ENCODE data around the gene RASL10B.
"Not testable (repeated sequence)": the region's sequence is repeated elsewhere in the genome, so short reads cannot be mapped to it uniquely, and the experiment has no call there.

RASL10B gene

GRCh38 chr17:35747540-35748017 lies 16.1 kb downstream of the RASL10B start:
- H3K36me3 ChIP-seq, result no peaks in the 10 kb centered on the region
- peaks cover 65% of the 10 kb centered on the region for H3K27me3 ChIP-seq
- no peak overlapping the region for H3K27ac ChIP-seq
- H3K9me3 ChIP-seq, result no peaks in the 10 kb centered on the region
- peak; percentile 30 for TF ChIP-seq CTCF (IDR thresholded peaks at IDR 0.05)
- H3K4me3 ChIP-seq (ENCODE audit: low read depth in 1 of 2, low read length in 1 of 2), result no peak overlapping the region
- H3K4me1 ChIP-seq (ENCODE audit: control insufficient read depth in 1 of 2, insufficient read depth in 1 of 2, low read depth in 1 of 2, low read length in 1 of 2), result no peaks in the 10 kb centered on the region

GRCh38 chr17:35748341-35748841 lies 17.0 kb downstream of the RASL10B start:
- H3K9me3 ChIP-seq, result no peaks in the 10 kb centered on the region
- TF ChIP-seq CTCF (IDR thresholded peaks at IDR 0.05), result no peak
- H3K4me3 ChIP-seq (ENCODE audit: low read depth in 1 of 2, low read length in 1 of 2), result no peak overlapping the region
- H3K27ac ChIP-seq, result no peak overlapping the region
- H3K27me3 ChIP-seq, result peaks cover 65% of the 10 kb centered on the region
- H3K36me3 ChIP-seq, result no peaks in the 10 kb centered on the region
- H3K4me1 ChIP-seq (ENCODE audit: control insufficient read depth in 1 of 2, insufficient read depth in 1 of 2, low read depth in 1 of 2, low read length in 1 of 2), result no peaks in the 10 kb centered on the region

GRCh38 chr17:35748979-35749378 lies 17.5 kb downstream of the RASL10B start:
- no peak overlapping the region for H3K27ac ChIP-seq
- H3K27me3 ChIP-seq, result peaks cover 65% of the 10 kb centered on the region
- no peaks in the 10 kb centered on the region for H3K9me3 ChIP-seq
- no peaks in the 10 kb centered on the region for H3K36me3 ChIP-seq
- no peak overlapping the region for H3K4me3 ChIP-seq (ENCODE audit: low read depth in 1 of 2, low read length in 1 of 2)
- no peak for TF ChIP-seq CTCF (IDR thresholded peaks at IDR 0.05)
- no peaks in the 10 kb centered on the region for H3K4me1 ChIP-seq (ENCODE audit: control insufficient read depth in 1 of 2, insufficient read depth in 1 of 2, low read depth in 1 of 2, low read length in 1 of 2)

- Histone ChIP-seq H3K36me3 (no peaks in the 10 kb centered on the region), H3K27ac (no peak overlapping the region), H3K4me1 (ENCODE audit: control insufficient read depth in 1 of 2, insufficient read depth in 1 of 2, low read depth in 1 of 2, low read length in 1 of 2) (no peaks in the 10 kb centered on the region), H3K4me3 (ENCODE audit: low read depth in 1 of 2, low read length in 1 of 2) (no peak overlapping the region), H3K27me3 (peaks cover 67% of the 10 kb centered on the region), H3K9me3 (no peaks in the 10 kb centered on the region)
- TF ChIP-seq CTCF (IDR thresholded peaks at IDR 0.05), result no peak
Observed at GRCh38 chr17:35749560-35750412, 18.3 kb downstream of the RASL10B start.

GRCh38 chr17:35750526-35751395 lies 19.3 kb downstream of the RASL10B start:
- TF ChIP-seq CTCF (IDR thresholded peaks at IDR 0.05), result no peak
- Histone ChIP-seq H3K27ac (no peak overlapping the region), H3K27me3 (peaks cover 67% of the 10 kb centered on the region), H3K4me3 (ENCODE audit: low read depth in 1 of 2, low read length in 1 of 2) (no peak overlapping the region), H3K9me3 (no peaks in the 10 kb centered on the region), H3K4me1 (ENCODE audit: control insufficient read depth in 1 of 2, insufficient read depth in 1 of 2, low read depth in 1 of 2, low read length in 1 of 2) (no peaks in the 10 kb centered on the region), H3K36me3 (no peaks in the 10 kb centered on the region)

- not testable (repeated sequence) for H3K36me3 ChIP-seq; H3K4me1 ChIP-seq (ENCODE audit: control insufficient read depth in 1 of 2, insufficient read depth in 1 of 2, low read depth in 1 of 2, low read length in 1 of 2); H3K9me3 ChIP-seq; H3K4me3 ChIP-seq (ENCODE audit: low read depth in 1 of 2, low read length in 1 of 2); H3K27ac ChIP-seq
- peaks cover 67% of the 10 kb centered on the region for H3K27me3 ChIP-seq
Observed at GRCh38 chr17:35751541-35751940, 20.1 kb downstream of the RASL10B start.

Data from neutrophil (primary cell).